Sigmoid colon (tissue), 7 donors: ENCODE results near the gene ABCA2. TPM values are rescaled to one million over a fixed set of nuclear protein-coding genes. Genes with fewer than 3 reads are reported as not detected.

Experiments
- DNase-seq: peaks from one replicate; pipeline ENCODE4 v3.0.0-alpha.2; 2019
- H3K27ac ChIP-seq, 4 donors: fragments of 200-600 bp; sonication (generic); one replicate each; pipeline ENCODE4 v1.5.1; 2016 to 2019; ENCODE audit warnings: mild to moderate bottlenecking in 1 of 4
- H3K27me3 ChIP-seq, 3 donors: fragments of 200-600 bp; sonication (generic); one replicate each; pipeline ENCODE4 v1.5.1; 2019; ENCODE audit warnings: mild to moderate bottlenecking in 1 of 3
- H3K36me3 ChIP-seq, 4 donors: fragments of 200-600 bp; sonication (generic); one replicate each; pipeline ENCODE4 v1.5.1; 2016 to 2019
- H3K4me1 ChIP-seq, 4 donors: fragments of 200-600 bp; sonication (generic); one replicate each; pipeline ENCODE4 v1.5.1; 2017 to 2019
- H3K4me3 ChIP-seq, 4 donors: fragments of 200-600 bp; sonication (generic); one replicate each; pipeline ENCODE4 v1.5.1; 2017 to 2019; ENCODE audit warnings: mild to moderate bottlenecking in 2 of 4, moderate library complexity in 1 of 4
- H3K9me3 ChIP-seq, 4 donors: fragments of 200-600 bp in 3 of 4; sonication (generic) in 3 of 4; one replicate each; pipeline versions ENCODE4 v1.5.1 to v1.6.1; 2013 to 2019
- EP300 ChIP-seq, 4 donors: sonication (generic); formaldehyde crosslinking; IDR thresholded peaks; one replicate each; pipeline ENCODE4 v1.6.1; 2017; ENCODE audit warnings: antibody characterized with exemption in 4 of 4
- POLR2A ChIP-seq, 2 donors: fragments of 450-650 bp; IDR thresholded peaks; one replicate each; pipeline ENCODE4 v1.6.1; 2016; ENCODE audit warnings: antibody characterized with exemption in 2 of 2, mild to moderate bottlenecking in 2 of 2, moderate library complexity in 2 of 2
- POLR2AphosphoS5 ChIP-seq, 4 donors: sonication (generic); formaldehyde crosslinking; IDR thresholded peaks; one replicate each; pipeline ENCODE4 v1.6.1; 2017; ENCODE audit warnings: antibody characterized with exemption in 4 of 4
- WGBS, 2 donors: extraction: QIAGEN DNeasy Blood & Tissue Kit; methylation state at CpG; one replicate each; pipeline ENCODE4 v1.1.7; 2013; 5-methylcytosine and 5-hydroxymethylcytosine counted together
- intact Hi-C: fragments of 100-400 bp; cut with DNase I; formaldehyde crosslinking; loops from one replicate; pipeline ENCODE4 v1.15.1; 2023
- polyA plus RNA-seq, 3 donors: library from polyadenylated mRNA; stranded (reverse); fragments of 200-250 nt; gene quantifications; one replicate each; pipeline ENCODE4 v1.2.3, GENCODE V29; 2013
- total RNA-seq, 4 donors: library from RNA; depleted of rRNA; stranded (reverse); fragments of >200 nt; gene quantifications; one replicate each; pipeline ENCODE4 v1.1.0, GENCODE V29; 2016
- TF ChIP-seq, protein P1 (sequence below), 4 experiments: fragments of 450-650 bp in 3 of 4; fragments of 200-600 bp in 1 of 4; IDR thresholded peaks; one replicate each; pipeline ENCODE4 v1.5.1; 2016 to 2019; ENCODE audit warnings: antibody characterized with exemption in 4 of 4, mild to moderate bottlenecking in 3 of 4, moderate library complexity in 2 of 4
- donor health status: healthy with polysubstance abuse.
- donor health status: Bipolar disorder and iron deficiency.
- donor health status: healthy.

The ABCA2 gene
- total and polyA plus RNA-seq, 7 donors, result 6.0 to 28.6 (median 12.5) TPM

DNA sequence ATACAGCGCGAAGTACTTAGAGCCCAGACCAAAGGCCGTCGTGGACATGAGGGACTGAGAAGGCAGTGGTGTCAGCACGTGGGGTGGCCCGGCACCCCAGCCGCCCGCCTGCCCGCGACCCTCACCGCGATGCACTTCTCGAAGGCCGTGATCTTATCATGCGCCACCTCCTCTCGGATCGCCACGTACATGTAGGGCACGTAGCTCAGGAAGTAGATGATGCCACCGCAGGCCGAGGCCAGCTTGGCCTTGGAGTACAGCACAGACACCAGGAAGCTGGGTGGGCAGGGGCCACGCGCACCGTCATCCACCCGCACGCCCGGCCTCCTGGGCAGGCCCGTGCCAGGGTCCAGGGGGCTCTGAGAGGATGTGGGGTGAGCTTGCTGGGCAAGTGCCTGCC lies 11.0 kb downstream of the ABCA2 start:
- 98% methylated on average over 28 of the region's 28 CpGs for WGBS, 2 donors
- no peak overlapping the region for H3K4me3 ChIP-seq
- peaks cover 0 to 56% (median 14%) of the 10 kb centered on the region in 4 donors for H3K36me3 ChIP-seq
- H3K27me3 ChIP-seq, result no peaks in the 10 kb centered on the region
- H3K4me1 ChIP-seq, result no peaks in the 10 kb centered on the region
- DNase-seq, result no peak
- no peaks in the 10 kb centered on the region for H3K9me3 ChIP-seq
- intact Hi-C loops, result no loop called here
- no peak overlapping the region for H3K27ac ChIP-seq
- no peak for TF ChIP-seq POLR2AphosphoS5 (IDR thresholded peaks at IDR 0.05)
- TF ChIP-seq POLR2A (IDR thresholded peaks at IDR 0.05), result no peak
- TF ChIP-seq, protein P1, sequence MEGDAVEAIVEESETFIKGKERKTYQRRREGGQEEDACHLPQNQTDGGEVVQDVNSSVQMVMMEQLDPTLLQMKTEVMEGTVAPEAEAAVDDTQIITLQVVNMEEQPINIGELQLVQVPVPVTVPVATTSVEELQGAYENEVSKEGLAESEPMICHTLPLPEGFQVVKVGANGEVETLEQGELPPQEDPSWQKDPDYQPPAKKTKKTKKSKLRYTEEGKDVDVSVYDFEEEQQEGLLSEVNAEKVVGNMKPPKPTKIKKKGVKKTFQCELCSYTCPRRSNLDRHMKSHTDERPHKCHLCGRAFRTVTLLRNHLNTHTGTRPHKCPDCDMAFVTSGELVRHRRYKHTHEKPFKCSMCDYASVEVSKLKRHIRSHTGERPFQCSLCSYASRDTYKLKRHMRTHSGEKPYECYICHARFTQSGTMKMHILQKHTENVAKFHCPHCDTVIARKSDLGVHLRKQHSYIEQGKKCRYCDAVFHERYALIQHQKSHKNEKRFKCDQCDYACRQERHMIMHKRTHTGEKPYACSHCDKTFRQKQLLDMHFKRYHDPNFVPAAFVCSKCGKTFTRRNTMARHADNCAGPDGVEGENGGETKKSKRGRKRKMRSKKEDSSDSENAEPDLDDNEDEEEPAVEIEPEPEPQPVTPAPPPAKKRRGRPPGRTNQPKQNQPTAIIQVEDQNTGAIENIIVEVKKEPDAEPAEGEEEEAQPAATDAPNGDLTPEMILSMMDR (IDR thresholded peaks at IDR 0.05), result no peak
- TF ChIP-seq EP300 (IDR thresholded peaks at IDR 0.05), result no peak

DNA sequence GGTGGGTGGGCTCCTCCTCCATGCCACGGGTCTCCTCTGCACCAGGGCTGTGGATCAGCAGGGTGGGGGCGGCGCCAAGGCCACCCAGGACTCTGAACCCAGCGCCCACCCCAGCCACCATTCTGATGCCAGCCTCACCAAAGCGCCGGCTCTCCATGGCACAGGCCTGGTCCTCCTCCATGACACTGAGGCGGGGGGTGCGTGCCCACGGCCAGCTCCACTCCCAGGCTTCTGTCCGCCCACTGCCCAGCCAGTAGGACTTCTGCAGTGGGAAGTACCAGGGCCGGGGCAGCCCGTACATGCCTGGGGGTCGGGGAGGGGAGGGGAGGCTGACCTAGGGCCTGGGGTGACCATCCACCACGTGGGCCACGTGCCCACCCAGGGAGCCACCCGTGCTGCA lies 11.6 kb downstream of the ABCA2 start:
- intact Hi-C loops, result no loop called here
- no peak overlapping the region for H3K4me3 ChIP-seq
- H3K9me3 ChIP-seq, result no peaks in the 10 kb centered on the region
- H3K27me3 ChIP-seq, result no peaks in the 10 kb centered on the region
- H3K27ac ChIP-seq, result no peak overlapping the region
- H3K36me3 ChIP-seq, result peaks cover 0 to 62% (median 17%) of the 10 kb centered on the region in 4 donors
- H3K4me1 ChIP-seq, result no peaks in the 10 kb centered on the region
- WGBS, 2 donors, result 96% methylated on average over 16 of the region's 16 CpGs
- DNase-seq, result no peak
- TF ChIP-seq POLR2AphosphoS5 (IDR thresholded peaks at IDR 0.05) (no peak), POLR2A (IDR thresholded peaks at IDR 0.05) (no peak), EP300 (IDR thresholded peaks at IDR 0.05) (no peak)
- TF ChIP-seq, protein P1 (IDR thresholded peaks at IDR 0.05), result no peak

DNA sequence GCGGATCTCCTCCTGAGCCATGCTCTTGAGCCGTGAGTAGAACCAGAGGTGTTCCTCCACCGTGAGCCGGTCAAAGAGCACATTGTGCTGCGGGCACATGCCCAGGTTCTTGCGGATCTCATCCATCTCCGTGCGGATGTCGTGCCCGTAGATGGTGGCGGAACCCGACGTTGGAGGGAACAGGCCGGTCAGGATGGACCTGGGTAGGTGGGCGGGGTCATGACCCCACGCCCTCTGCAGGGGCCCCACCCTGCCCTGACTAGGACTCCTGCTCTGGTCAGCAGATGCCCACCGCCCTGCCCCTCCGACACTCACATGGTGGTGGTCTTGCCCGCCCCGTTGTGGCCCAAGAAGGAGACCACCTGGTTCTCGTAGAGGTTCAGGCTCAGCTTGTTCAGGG lies 12.1 kb downstream of the ABCA2 start:
- no peak overlapping the region for H3K4me3 ChIP-seq
- H3K9me3 ChIP-seq, result no peaks in the 10 kb centered on the region
- H3K36me3 ChIP-seq, result peaks cover 0 to 67% (median 19%) of the 10 kb centered on the region in 4 donors
- intact Hi-C loops, result no loop called here
- no peaks in the 10 kb centered on the region for H3K4me1 ChIP-seq
- H3K27me3 ChIP-seq, result no peaks in the 10 kb centered on the region
- TF ChIP-seq POLR2AphosphoS5 (IDR thresholded peaks at IDR 0.05), result no peak
- no peak for TF ChIP-seq POLR2A (IDR thresholded peaks at IDR 0.05)
- no peak for TF ChIP-seq EP300 (IDR thresholded peaks at IDR 0.05)
- TF ChIP-seq, protein P1 (IDR thresholded peaks at IDR 0.05), result no peak
- H3K27ac ChIP-seq, result no peak overlapping the region
- no peak for DNase-seq
- 96 to 98% methylated on average over 21 of the region's 21 CpGs for WGBS, 2 donors

DNA sequence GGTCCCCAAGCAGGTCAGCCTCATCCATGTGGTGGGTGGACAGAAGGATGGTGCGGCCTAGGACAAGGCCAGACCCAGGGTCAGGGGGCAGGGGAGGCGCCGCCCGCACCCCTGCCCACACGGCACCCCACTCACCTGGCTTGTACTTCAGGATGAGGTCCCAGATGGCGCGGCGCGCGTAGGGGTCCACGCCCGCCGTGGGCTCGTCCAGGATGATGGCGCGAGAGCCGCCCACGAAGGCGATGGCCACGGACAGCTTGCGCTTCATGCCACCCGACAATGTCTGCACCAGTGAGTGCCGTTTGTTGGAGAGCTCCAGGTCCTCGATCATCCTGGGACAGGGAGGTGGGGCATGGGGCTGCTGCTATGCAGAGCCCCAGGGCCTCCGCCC lies 12.5 kb downstream of the ABCA2 start:
- 98 to 99% methylated on average over 25 of the region's 25 CpGs for WGBS, 2 donors
- DNase-seq, result no peak
- Histone ChIP-seq H3K27me3 (no peaks in the 10 kb centered on the region), H3K4me3 (no peak overlapping the region), H3K36me3 (peaks cover 0 to 68% (median 20%) of the 10 kb centered on the region in 4 donors), H3K9me3 (no peaks in the 10 kb centered on the region), H3K27ac (no peak overlapping the region), H3K4me1 (no peaks in the 10 kb centered on the region)
- intact Hi-C loops, result no loop called here
- TF ChIP-seq POLR2AphosphoS5 (IDR thresholded peaks at IDR 0.05), result no peak
- TF ChIP-seq, protein P1 (IDR thresholded peaks at IDR 0.05), result no peak
- TF ChIP-seq POLR2A (IDR thresholded peaks at IDR 0.05), result no peak
- TF ChIP-seq EP300 (IDR thresholded peaks at IDR 0.05), result no peak
